Activated naive CD8-positive, alpha-beta T cell (primary cell): ENCODE measurements around the gene CLPX.
"Not testable (repeated sequence)": the region's sequence is repeated elsewhere in the genome, so short reads cannot be mapped to it uniquely, and the experiment has no call there.

Source experiments
- H3K27ac Mint-ChIP-seq: one replicate; pipeline ENCODE4 v1.8.0; 2021; ENCODE audit warnings: mixed read lengths
- H3K27me3 Mint-ChIP-seq: one replicate; pipeline ENCODE4 v1.8.0; 2021; ENCODE audit warnings: mixed read lengths
- H3K36me3 Mint-ChIP-seq: one replicate; pipeline ENCODE4 v1.8.0; 2021; ENCODE audit warnings: mixed read lengths
- H3K4me1 Mint-ChIP-seq: one replicate; pipeline ENCODE4 v1.8.0; 2021; ENCODE audit warnings: low read depth, mixed read lengths
- H3K4me3 Mint-ChIP-seq: one replicate; pipeline ENCODE4 v1.8.0; 2021; ENCODE audit warnings: mild to moderate bottlenecking, mixed read lengths
- H3K9me3 Mint-ChIP-seq: one replicate; pipeline ENCODE4 v1.8.0; 2021; ENCODE audit warnings: low read depth, mixed read lengths

Gene CLPX

DNA sequence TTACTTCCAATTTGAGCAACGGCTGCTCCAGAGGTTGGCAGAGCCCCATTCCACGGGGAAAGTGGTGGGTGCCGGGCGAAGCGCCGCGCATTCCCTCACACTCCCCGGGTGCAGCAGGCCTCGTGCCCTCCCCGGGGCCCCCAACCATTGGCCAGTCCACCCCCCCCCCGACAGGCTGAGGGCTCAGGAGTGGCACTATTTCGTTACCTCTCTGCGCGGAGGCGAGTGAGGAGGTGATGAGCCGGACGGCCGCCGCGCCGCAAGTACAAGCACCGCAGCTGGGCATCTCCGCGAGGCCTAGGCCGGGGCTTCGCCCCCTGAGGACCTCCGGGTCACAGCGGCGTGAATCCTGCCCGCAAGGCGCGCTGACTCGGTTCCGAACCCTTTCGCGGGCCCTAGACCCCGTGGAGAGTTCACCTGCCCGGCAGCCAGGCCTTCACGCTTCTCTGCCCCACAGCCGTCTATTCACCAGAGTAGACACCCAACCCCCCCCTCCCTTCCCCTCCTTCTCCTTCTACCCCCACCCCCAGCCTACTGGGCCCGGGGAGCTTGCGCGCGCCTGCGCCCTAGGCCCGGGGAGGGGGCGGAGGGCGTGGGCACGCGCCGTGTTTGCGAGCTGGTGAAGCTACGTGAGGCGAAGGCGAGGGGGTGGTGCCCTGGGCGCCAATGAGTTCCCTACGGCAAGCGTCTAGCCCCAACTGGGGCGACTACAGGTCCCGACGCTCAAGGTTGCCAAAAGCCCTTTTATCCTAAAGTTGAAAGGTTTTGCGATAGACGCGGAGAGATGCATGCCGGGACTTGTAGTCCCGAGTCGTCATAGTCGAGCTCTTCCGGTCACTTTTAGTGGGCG lies at the start of gene CLPX:
CLPX (minus strand) TSS at position 475 of the 850 bp plus-strand sequence; CDS start at position 286, 189 bp downstream.
- Mint-ChIP-seq H3K4me3 (peak within 1 kb of the TSS; percentile 97), H3K36me3 (no peaks in the 10 kb centered on the region)

DNA sequence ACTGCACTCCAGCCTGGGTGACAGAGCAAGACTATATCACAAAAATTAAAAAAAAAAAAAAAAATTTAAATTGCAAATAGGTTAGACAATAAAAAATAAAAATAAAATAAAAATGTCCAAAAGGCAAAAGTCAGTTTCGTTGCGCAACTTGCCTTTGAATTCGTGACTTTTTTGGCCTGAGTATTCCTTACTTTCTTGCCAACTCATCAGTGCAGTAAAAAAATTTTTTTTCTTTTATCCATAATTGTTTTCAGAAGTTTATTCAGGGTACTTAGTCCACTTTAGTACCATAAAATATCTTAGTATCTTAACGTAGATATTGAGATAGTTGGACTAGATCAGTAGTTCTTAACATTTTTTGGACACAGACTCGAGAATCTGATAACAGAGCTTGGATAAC lies 48.6 kb upstream of the CLPX start:
- Mint-ChIP-seq H3K9me3 (no peaks in the 10 kb centered on the region), H3K4me1 (peaks cover 5% of the 10 kb centered on the region), H3K4me3 (no peak overlapping the region), H3K27ac (no peak overlapping the region), H3K36me3 (peaks cover 2% of the 10 kb centered on the region), H3K27me3 (no peaks in the 10 kb centered on the region)

More for the DNA sequence above, at the start of gene CLPX:
- H3K9me3 Mint-ChIP-seq: no peaks in the 10 kb centered on the region
- no peaks in the 10 kb centered on the region for H3K27me3 Mint-ChIP-seq
- H3K27ac Mint-ChIP-seq: peak within 1 kb of the TSS; percentile 96
- H3K4me1 Mint-ChIP-seq: peaks cover 30% of the 10 kb centered on the region

DNA sequence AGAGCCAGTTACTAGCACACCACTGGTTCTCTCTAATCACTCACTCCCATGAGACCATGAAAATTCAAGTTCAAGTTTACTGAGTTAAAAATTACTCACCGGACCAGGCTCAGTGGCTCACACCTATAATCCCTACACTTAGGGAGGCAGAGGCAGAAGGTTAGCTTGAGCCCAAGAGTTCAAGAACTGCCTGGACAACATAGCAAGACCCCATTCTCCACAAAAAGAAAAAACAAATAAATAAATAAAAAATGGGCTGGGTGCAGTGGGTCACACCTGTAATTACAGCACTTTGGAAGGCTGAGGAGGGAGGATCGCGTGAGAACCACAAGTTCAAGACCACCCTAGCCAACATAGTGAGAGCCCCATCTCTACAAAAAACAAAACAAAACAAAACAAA lies 47.4 kb upstream of the CLPX start:
- no peaks in the 10 kb centered on the region for H3K9me3 Mint-ChIP-seq
- H3K4me1 Mint-ChIP-seq: peaks cover 3% of the 10 kb centered on the region
- no peaks in the 10 kb centered on the region for H3K36me3 Mint-ChIP-seq
- no peaks in the 10 kb centered on the region for H3K27me3 Mint-ChIP-seq
- H3K4me3 Mint-ChIP-seq: no peak overlapping the region
- H3K27ac Mint-ChIP-seq: no peak overlapping the region

DNA sequence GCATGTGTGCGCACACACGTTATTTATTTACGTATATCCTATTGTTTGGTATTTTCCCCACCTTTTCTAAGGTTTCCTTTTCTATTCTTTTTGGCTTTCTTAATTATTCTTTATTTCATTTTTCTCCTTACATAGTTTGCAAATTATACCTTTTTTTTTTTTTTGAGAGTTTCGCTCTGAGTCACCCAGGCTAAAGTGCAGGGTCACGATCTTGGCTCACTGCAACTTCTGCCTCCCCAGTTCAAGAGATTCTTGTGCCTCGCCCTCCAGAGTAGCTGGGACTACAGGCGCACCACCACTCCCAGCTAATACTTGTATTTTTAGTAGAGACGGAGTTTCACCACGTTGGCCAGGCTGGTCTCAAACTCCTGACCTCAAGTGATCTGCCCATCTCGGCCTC lies 46.2 kb upstream of the CLPX start:
- Mint-ChIP-seq H3K9me3 (no peaks in the 10 kb centered on the region), H3K27me3 (no peaks in the 10 kb centered on the region), H3K4me1 (no peaks in the 10 kb centered on the region), H3K36me3 (no peaks in the 10 kb centered on the region), H3K27ac (no peak overlapping the region), H3K4me3 (no peak overlapping the region)

DNA sequence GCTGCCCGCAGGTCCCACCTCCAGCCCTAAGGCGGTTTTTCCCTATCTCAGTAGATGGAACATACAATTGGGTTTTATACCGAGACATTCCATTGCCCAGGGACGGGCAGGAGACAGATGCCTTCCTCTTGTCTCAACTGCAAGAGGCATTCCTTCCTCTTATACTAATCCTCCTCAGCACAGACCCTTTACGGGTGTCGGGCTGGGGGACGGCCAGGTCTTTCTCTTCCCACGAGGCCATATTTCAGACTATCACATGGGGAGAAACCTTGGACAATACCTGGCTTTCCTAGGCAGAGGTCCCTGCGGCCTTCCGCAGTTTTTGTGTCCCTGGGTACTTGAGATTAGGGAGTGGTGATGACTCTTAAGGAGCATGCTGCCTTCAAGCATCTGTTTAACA lies 41.8 kb upstream of the CLPX start:
- H3K36me3 Mint-ChIP-seq, H3K27me3 Mint-ChIP-seq, H3K4me1 Mint-ChIP-seq, H3K9me3 Mint-ChIP-seq, H3K27ac Mint-ChIP-seq, H3K4me3 Mint-ChIP-seq: not testable (repeated sequence)

DNA sequence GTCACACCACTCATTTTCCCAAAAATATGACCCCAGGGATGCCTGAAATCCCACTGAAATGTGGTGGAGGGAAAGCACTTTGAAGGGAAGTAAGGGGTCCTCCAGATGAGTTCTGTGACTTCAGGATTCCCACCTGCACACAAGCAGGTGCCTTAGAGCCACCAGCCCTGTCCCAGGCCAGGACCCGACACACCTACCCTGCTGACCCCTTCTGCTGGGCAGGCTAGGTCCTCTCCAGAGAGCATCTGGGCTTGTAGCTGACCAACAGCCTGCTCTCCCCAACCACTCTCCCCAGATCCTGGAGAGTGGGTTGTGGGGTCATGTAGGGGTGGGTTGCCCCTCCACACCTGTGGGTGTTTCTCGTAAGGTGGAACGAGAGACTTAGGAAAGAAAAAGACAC lies 41.1 kb upstream of the CLPX start:
- Mint-ChIP-seq H3K36me3 (no peaks in the 10 kb centered on the region), H3K4me3 (no peak overlapping the region), H3K27ac (no peak overlapping the region), H3K4me1 (no peaks in the 10 kb centered on the region), H3K27me3 (no peaks in the 10 kb centered on the region), H3K9me3 (no peaks in the 10 kb centered on the region)

DNA sequence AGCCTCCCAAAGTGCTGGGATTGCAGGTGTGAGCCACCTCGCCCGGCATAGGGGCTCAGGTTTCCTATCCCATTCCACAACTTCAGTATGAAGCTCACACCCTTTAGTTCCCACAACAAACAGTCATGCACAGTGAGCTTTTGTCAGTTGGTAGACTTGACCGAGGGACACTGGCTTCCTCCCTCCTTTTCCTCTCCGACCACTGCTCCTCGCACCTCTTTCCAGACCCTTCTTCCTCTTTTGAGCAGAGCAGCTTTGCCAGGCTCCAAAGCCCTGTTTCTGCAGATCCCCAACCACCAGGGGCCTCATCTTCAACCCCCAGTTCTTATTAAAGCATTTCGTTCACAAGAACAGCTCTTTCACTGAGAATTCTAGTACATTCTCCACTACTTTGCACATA lies 38.9 kb upstream of the CLPX start:
- no peaks in the 10 kb centered on the region for H3K27me3 Mint-ChIP-seq
- no peak overlapping the region for H3K4me3 Mint-ChIP-seq
- H3K4me1 Mint-ChIP-seq: no peaks in the 10 kb centered on the region
- no peak overlapping the region for H3K27ac Mint-ChIP-seq
- H3K36me3 Mint-ChIP-seq: no peaks in the 10 kb centered on the region
- no peaks in the 10 kb centered on the region for H3K9me3 Mint-ChIP-seq

DNA sequence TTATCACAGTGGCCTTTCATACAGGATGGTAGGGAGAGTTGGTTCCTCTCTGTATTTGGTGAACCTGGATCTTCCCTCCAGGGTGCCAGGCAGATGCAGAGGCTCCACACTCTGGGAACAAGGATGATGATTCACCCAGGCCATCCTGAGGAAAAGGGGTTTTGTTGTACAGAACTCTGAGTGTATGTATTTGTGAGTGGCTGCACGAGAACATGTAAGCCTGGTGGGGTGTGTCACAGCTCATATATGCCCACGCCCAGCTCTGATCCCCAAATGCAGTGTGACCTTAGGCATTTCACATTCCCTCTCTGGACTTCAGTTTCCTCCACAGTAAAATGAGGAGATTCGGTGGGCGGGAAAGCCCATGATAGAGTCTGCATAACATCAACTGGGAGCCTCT lies 37.7 kb upstream of the CLPX start:
- Mint-ChIP-seq H3K27me3 (no peaks in the 10 kb centered on the region), H3K4me3 (no peak overlapping the region), H3K27ac (no peak overlapping the region), H3K36me3 (no peaks in the 10 kb centered on the region), H3K9me3 (no peaks in the 10 kb centered on the region), H3K4me1 (peaks cover 3% of the 10 kb centered on the region)

DNA sequence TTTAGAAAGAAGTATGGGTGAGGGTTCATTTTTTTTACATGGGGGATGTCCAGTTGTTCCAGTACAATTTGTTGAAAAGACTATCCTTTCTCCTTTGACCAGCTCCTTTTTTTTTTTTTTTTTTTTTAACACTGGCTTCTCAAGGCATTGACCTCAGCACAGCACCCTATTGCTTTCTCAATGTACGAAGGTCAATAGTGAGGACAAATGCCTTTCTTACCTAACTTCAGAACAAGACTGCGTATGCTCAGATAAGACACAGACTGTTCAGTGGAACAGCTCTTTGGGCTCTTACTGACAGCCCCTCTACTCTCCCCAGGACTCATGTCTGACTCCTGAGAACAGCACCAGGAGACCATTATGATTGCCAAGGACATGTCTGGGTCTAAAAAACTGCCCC lies 36.6 kb upstream of the CLPX start:
- no peak overlapping the region for H3K27ac Mint-ChIP-seq

DNA sequence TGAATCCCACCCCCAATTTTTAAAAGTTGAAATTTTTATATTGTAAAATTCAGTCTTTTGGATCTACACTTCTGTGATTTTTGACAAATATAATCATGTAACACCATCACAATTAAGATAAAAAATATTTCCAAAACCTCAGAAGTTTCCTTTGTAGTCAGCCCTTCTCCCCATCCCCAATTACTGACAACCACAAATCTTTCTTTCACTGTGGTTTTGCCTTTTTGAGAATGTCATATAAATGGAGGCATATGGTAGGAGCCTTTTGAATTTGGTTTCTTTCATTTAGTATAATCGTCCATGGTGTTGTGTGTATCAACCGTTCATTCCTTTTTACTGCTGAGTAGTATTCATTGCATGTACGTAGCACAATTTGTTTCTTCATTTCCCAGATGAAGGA lies 34.0 kb upstream of the CLPX start:
- no peaks in the 10 kb centered on the region for H3K27me3 Mint-ChIP-seq
- no peak overlapping the region for H3K27ac Mint-ChIP-seq
- peaks cover 7% of the 10 kb centered on the region for H3K4me1 Mint-ChIP-seq
- no peak overlapping the region for H3K4me3 Mint-ChIP-seq
- H3K9me3 Mint-ChIP-seq: no peaks in the 10 kb centered on the region
- H3K36me3 Mint-ChIP-seq: no peaks in the 10 kb centered on the region

More for the DNA sequence above, 36.6 kb upstream of the CLPX start:
- no peak overlapping the region for H3K4me3 Mint-ChIP-seq
- no peaks in the 10 kb centered on the region for H3K27me3 Mint-ChIP-seq
- no peaks in the 10 kb centered on the region for H3K36me3 Mint-ChIP-seq
- H3K4me1 Mint-ChIP-seq: peaks cover 7% of the 10 kb centered on the region
- no peaks in the 10 kb centered on the region for H3K9me3 Mint-ChIP-seq

DNA sequence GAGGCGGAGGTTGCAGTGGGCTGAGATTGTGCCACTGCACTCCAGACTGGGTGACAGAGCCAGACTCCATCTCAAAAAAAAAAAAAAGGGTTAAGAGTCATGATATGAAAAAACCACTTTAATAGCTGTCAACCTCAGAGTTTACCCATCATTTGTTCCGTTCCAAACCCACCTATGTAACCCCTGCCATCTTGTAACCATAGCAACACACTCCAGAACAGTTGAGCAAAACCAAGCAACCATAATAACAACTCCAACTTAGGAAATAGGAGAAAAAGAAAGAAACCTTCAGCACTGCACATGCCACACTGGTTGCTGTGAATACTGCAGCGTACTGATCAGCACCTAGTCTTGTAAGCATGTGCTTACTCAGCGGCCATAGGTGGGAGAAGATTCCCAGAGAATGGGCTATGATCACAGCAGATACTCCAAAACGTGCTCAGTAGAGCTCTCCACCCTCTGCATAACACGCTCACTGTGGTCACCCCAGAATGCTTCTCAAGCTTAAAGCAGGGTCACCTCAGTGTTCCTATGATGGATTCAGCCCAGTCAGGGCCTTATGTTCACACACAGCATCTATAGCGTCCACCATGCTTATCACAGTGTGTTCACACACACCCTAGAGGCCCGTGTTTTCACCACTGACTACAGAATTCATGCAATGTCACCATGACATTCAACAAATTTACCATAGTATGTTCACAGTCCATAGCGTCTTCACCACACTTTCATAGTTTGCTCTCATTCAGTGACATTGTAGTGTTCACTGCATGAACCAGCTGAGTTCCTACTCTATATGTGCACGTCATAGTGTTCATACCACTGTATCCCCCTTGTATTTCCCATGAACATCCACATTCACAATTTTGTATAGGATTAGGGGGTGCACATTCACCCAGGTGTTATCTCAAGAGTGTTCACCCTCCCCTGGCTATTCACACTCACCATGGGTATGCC lies 32.7 kb upstream of the CLPX start:
- Mint-ChIP-seq H3K4me3 (no peak overlapping the region), H3K36me3 (no peaks in the 10 kb centered on the region), H3K27me3 (no peaks in the 10 kb centered on the region), H3K9me3 (no peaks in the 10 kb centered on the region), H3K27ac (no peak overlapping the region), H3K4me1 (peaks cover 7% of the 10 kb centered on the region)

DNA sequence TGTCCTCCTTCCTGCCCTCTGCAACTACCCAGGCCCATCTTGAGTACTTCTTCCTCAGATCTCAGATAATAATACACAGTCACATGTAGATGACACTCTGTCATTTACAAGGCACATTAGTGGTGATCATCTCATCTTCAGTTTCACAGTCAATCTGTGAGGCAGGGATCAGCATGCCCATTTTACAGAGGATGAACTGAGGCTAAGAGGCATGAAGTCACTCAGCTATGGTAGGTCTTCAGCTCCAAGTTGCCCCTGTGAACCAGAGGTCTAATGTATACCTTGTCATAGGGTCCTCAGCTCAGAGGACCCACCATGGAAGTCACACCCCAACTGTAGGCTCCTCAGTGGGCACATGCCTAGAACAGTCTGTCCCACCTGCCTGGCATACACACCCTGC lies 30.4 kb upstream of the CLPX start:
- Mint-ChIP-seq H3K36me3 (no peaks in the 10 kb centered on the region), H3K4me1 (peaks cover 7% of the 10 kb centered on the region), H3K4me3 (no peak overlapping the region), H3K27me3 (no peaks in the 10 kb centered on the region), H3K27ac (no peak overlapping the region), H3K9me3 (no peaks in the 10 kb centered on the region)

DNA sequence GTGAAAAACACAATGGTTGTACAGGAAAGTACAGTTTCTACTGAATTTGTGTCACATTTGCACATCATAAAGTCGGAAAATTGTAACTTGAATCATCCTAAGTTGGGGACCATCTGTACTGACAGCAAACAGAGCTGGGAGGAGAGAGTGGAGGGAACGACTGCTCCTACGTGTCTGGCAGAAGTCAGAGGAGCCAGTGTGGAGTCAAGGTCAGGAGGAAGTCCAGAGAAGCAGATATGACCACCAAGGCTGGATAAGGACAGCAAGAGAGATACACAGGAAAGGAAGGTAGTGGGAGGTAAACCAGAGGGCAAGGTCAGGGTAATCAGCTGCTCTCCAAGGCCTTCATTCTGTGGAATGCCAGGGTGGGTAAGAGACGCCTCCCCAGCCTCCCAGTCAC lies 28.9 kb upstream of the CLPX start:
- H3K9me3 Mint-ChIP-seq: no peaks in the 10 kb centered on the region
- H3K27ac Mint-ChIP-seq: no peak overlapping the region
- H3K27me3 Mint-ChIP-seq: no peaks in the 10 kb centered on the region
- no peak overlapping the region for H3K4me3 Mint-ChIP-seq
- peaks cover 7% of the 10 kb centered on the region for H3K4me1 Mint-ChIP-seq
- H3K36me3 Mint-ChIP-seq: no peaks in the 10 kb centered on the region

DNA sequence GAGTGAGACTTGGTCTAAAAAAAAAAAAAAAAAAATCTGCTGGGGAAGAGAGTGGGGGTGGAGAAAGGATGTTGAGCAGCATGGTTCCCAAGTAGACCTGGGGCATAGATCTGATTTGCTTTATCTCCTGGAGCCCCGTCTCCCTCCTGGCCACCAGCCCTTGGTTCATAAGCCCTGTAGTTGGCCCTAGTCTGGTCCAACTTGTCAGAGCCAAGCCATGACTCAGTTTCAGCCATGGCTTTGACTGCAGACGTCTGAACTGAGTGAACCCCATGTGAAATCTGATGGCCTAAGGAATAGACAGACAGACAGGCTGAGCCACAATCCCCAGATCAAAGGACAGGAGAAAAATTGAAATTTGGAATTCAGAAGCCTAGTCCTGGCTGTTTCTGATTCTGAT lies 28.1 kb upstream of the CLPX start:
- Mint-ChIP-seq H3K4me1 (peaks cover 7% of the 10 kb centered on the region), H3K36me3 (no peaks in the 10 kb centered on the region), H3K4me3 (no peak overlapping the region), H3K27ac (no peak overlapping the region), H3K9me3 (no peaks in the 10 kb centered on the region), H3K27me3 (no peaks in the 10 kb centered on the region)

DNA sequence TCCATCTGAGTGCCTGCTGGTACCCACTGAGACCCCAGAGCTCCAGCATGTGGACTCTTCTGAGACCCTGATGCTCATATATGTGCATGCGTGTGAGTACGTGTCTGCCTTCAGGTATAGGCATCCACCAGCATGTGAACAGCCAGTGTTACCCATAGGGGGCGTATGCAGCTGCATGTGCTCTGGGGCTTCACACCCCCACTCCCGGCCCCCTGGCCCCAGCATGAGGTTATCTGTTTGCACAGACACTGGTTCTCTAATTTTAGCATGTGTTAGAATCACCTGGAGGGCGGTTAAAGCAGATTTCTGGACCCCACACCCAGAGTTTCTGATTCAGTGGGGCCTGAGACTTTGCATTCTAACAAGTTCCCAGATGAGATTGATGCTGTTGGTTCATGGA lies 27.0 kb upstream of the CLPX start:
- Mint-ChIP-seq H3K27ac (no peak overlapping the region), H3K36me3 (no peaks in the 10 kb centered on the region), H3K4me3 (no peak overlapping the region), H3K4me1 (no peaks in the 10 kb centered on the region), H3K9me3 (no peaks in the 10 kb centered on the region), H3K27me3 (no peaks in the 10 kb centered on the region)
